IMR-90 (cell line): ENCODE measurements around the gene OVCA2. TPM values are rescaled to one million over a fixed set of nuclear protein-coding genes. Genes with fewer than 3 reads are reported as not detected.

ENCODE experiments used
- ATAC-seq: fragments of 200-7000 bp; cut with Tn5 transposase; 2 replicates; pipeline ENCODE4 v1.9.1; 2020; ENCODE audit warnings: low read depth, mild to moderate bottlenecking, moderate library complexity
- BruUV-seq: library from RNA; stranded (reverse); fragments of 400-500 nt; replicated peaks from 2 replicates; lab custom pipeline; 2021; lab: Mats Ljungman, UMichigan
- CTCF ChIA-PET: fragments of 300-600 bp; formaldehyde crosslinking; extraction: SDS; loops from one replicate; lab custom pipeline; 2021; ENCODE audit warnings: antibody characterized with exemption; lab: Yijun Ruan, JAX
- POLR2A ChIA-PET: fragments of 300-600 bp; sonication (Branson Sonifier 250); formaldehyde crosslinking; loops from one replicate; lab custom pipeline; 2022; ENCODE audit warnings: antibody characterized with exemption; ENCODE audit not compliant: unreplicated experiment; lab: Charles Lee
- DNase-seq: peaks from one replicate; pipeline ENCODE4 v3.0.0; 2013
- H2AFZ ChIP-seq: replicated peaks from 2 replicates; pipeline ENCODE3; 2013; ENCODE audit warnings: low read length, mild to moderate bottlenecking; ENCODE audit not compliant: poor library complexity
- H2AK5ac ChIP-seq: 2 replicates; pipeline ENCODE4 v1.6.1; 2013; ENCODE audit warnings: low read depth, low read length, inconsistent platforms
- H2AK9ac ChIP-seq: replicated peaks from 2 replicates; pipeline ENCODE3; 2013; ENCODE audit warnings: mild to moderate bottlenecking, low read depth, low read length, moderate library complexity; ENCODE audit not compliant: poor library complexity
- H2BK120ac ChIP-seq: 2 replicates; pipeline ENCODE4 v1.6.1; 2013; ENCODE audit warnings: low read depth, low read length, inconsistent platforms
- H2BK15ac ChIP-seq: 3 replicates; pipeline ENCODE4 v1.6.1; 2013; ENCODE audit warnings: low read depth, low read length, inconsistent platforms
- H2BK20ac ChIP-seq: 2 replicates; pipeline ENCODE4 v1.6.1; 2013; ENCODE audit warnings: low read depth, mild to moderate bottlenecking, inconsistent platforms, low read length, moderate library complexity
- H2BK5ac ChIP-seq: 2 replicates; pipeline ENCODE4 v1.6.1; 2013; ENCODE audit warnings: mild to moderate bottlenecking, low read depth, low read length, inconsistent platforms; ENCODE audit not compliant: poor library complexity, severe bottlenecking
- H3K14ac ChIP-seq: replicated peaks from 2 replicates; pipeline ENCODE4 v1.6.1; 2013; ENCODE audit warnings: low read depth, low read length, inconsistent platforms
- H3K18ac ChIP-seq: 2 replicates; pipeline ENCODE4 v1.6.1; 2013; ENCODE audit warnings: low read depth, low read length, control low read depth
- H3K23ac ChIP-seq: 2 replicates; pipeline ENCODE4 v1.6.1; 2013; ENCODE audit warnings: low read depth, low read length, inconsistent platforms
- H3K27ac ChIP-seq: 2 replicates; pipeline ENCODE4 v1.5.1; 2013; ENCODE audit warnings: mild to moderate bottlenecking, control low read depth, low read length; ENCODE audit not compliant: insufficient read depth
- H3K27me3 ChIP-seq: 2 replicates; pipeline ENCODE4 v1.6.1; 2013; ENCODE audit warnings: low read length; ENCODE audit not compliant: control insufficient read depth, insufficient read depth
- H3K36me3 ChIP-seq: 2 replicates; pipeline ENCODE4 v1.6.1; 2013; ENCODE audit warnings: low read length, mixed read lengths; ENCODE audit not compliant: control insufficient read depth, insufficient read depth
- H3K4ac ChIP-seq: 2 replicates; pipeline ENCODE4 v1.6.1; 2013; ENCODE audit warnings: low read depth, low read length, inconsistent platforms
- H3K4me1 ChIP-seq: 2 replicates; pipeline ENCODE4 v1.6.1; 2013; ENCODE audit warnings: low read length, mixed read lengths; ENCODE audit not compliant: control insufficient read depth, insufficient read depth
- H3K4me2 ChIP-seq: 2 replicates; pipeline ENCODE4 v1.6.1; 2013; ENCODE audit warnings: low read depth, mild to moderate bottlenecking, control low read depth, low read length, moderate library complexity
- H3K4me3 ChIP-seq: 2 replicates; pipeline ENCODE4 v1.5.1; 2013; ENCODE audit warnings: low read depth, mild to moderate bottlenecking, control low read depth, low read length, moderate library complexity; ENCODE audit not compliant: insufficient read depth
- H3K56ac ChIP-seq: 2 replicates; pipeline ENCODE4 v1.6.1; 2013; ENCODE audit warnings: low read length, inconsistent platforms; ENCODE audit not compliant: insufficient read depth; ENCODE audit errors: extremely low read depth
- H3K79me1 ChIP-seq, 2 experiments: 2 replicates each; pipeline ENCODE4 v1.6.1; 2013; ENCODE audit warnings: low read length in 2 of 2, inconsistent platforms in 1 of 2, low read depth in 1 of 2
- H3K9ac ChIP-seq: 2 replicates; pipeline ENCODE4 v1.6.1; 2013; ENCODE audit warnings: low read depth, low read length, control low read depth
- H3K9me1 ChIP-seq: 2 replicates; pipeline ENCODE4 v1.6.1; 2013; ENCODE audit warnings: low read length, inconsistent platforms; ENCODE audit not compliant: insufficient read depth
- H3K9me3 ChIP-seq: 2 replicates; pipeline ENCODE4 v1.6.1; 2013; ENCODE audit warnings: low read length; ENCODE audit not compliant: control insufficient read depth, insufficient read depth
- H4K20me1 ChIP-seq: 2 replicates; pipeline ENCODE4 v1.6.1; 2013; ENCODE audit warnings: low read length, inconsistent platforms; ENCODE audit not compliant: insufficient read depth
- H4K5ac ChIP-seq: 2 replicates; pipeline ENCODE4 v1.6.1; 2013; ENCODE audit warnings: mild to moderate bottlenecking, low read depth, low read length, control low read depth
- H4K8ac ChIP-seq, 2 experiments: 2 replicates each; pipeline ENCODE4 v1.6.1; 2013; ENCODE audit warnings: low read depth in 2 of 2, low read length in 2 of 2, control low read depth in 1 of 2, inconsistent platforms in 1 of 2
- H4K91ac ChIP-seq: 2 replicates; pipeline ENCODE4 v1.6.1; 2013; ENCODE audit warnings: low read depth, low read length, inconsistent platforms; ENCODE audit not compliant: insufficient read depth
- BHLHE40 ChIP-seq: fragments of 150-350 bp; IDR thresholded peaks from 2 replicates; pipeline ENCODE4 v1.6.1; 2016; ENCODE audit warnings: mild to moderate bottlenecking, low read depth, low read length
- CEBPB ChIP-seq: IDR thresholded peaks from 2 replicates; pipeline ENCODE4 v1.6.1; 2012; ENCODE audit warnings: low read depth, low read length, improper control_type of control experiment
- FOS ChIP-seq: fragments of 150-350 bp; IDR thresholded peaks from 2 replicates; pipeline ENCODE4 v1.6.1; 2016; ENCODE audit warnings: low read depth, low read length
- MAFK ChIP-seq: IDR thresholded peaks from 2 replicates; pipeline ENCODE4 v1.6.1; 2012; ENCODE audit warnings: low read depth, low read length, improper control_type of control experiment
- MAZ ChIP-seq: IDR thresholded peaks from 2 replicates; pipeline ENCODE4 v1.6.1; 2012; ENCODE audit warnings: low read depth, mild to moderate bottlenecking, low read length, improper control_type of control experiment, moderate library complexity, borderline replicate concordance
- MXI1 ChIP-seq: IDR thresholded peaks from 2 replicates; pipeline ENCODE4 v1.6.1; 2012; ENCODE audit warnings: low read depth, mild to moderate bottlenecking, low read length, moderate library complexity, borderline replicate concordance
- NFE2L2 ChIP-seq: fragments of 150-350 bp; IDR thresholded peaks from 2 replicates; pipeline ENCODE4 v1.6.1; 2016; ENCODE audit warnings: low read depth, mild to moderate bottlenecking, low read length
- POLR2A ChIP-seq: IDR thresholded peaks from 2 replicates; pipeline ENCODE4 v1.6.1; 2012; ENCODE audit warnings: mild to moderate bottlenecking, low read depth, low read length
- RAD21 ChIP-seq: IDR thresholded peaks from 2 replicates; pipeline ENCODE4 v1.6.1; 2012; ENCODE audit warnings: low read length, improper control_type of control experiment
- RCOR1 ChIP-seq: IDR thresholded peaks from 2 replicates; pipeline ENCODE4 v1.6.1; 2012; ENCODE audit warnings: mild to moderate bottlenecking, low read length, improper control_type of control experiment; ENCODE audit not compliant: insufficient replicate concordance
- SMC3 ChIP-seq: fragments of 150-350 bp; IDR thresholded peaks from 2 replicates; pipeline ENCODE4 v1.6.1; 2016; ENCODE audit warnings: low read depth, mild to moderate bottlenecking, antibody characterized with exemption, low read length, moderate library complexity
- USF2 ChIP-seq: fragments of 150-350 bp; IDR thresholded peaks from 2 replicates; pipeline ENCODE4 v1.6.1; 2017; ENCODE audit warnings: mild to moderate bottlenecking, antibody characterized with exemption, low read length, low read depth
- WGBS, 2 experiments: methylation state at CpG; one replicate each; pipeline versions ENCODE4 v1.1.5 to v1.1.7; 2013; ENCODE audit warnings: missing lambda C conversion rate in 2 of 2; ENCODE audit not compliant: insufficient read length in 1 of 2; ENCODE audit errors: extremely low coverage in 2 of 2; 5-methylcytosine and 5-hydroxymethylcytosine counted together
- dilution Hi-C: fragments of 300-500 bp; cut with HindIII; formaldehyde crosslinking; loops from one replicate; pipeline ENCODE4 v1.14.3; 2018; ENCODE audit warnings: low sequenced_read_pairs; ENCODE audit not compliant: unreplicated experiment
- in situ Hi-C: fragments of 300-500 bp; cut with MboI; formaldehyde crosslinking; loops from 3 replicates; pipeline ENCODE4 v1.14.3; 2019; ENCODE audit warnings: low sequenced_read_pairs, inconsistent platforms, mixed read lengths
- intact Hi-C: fragments of 100-400 bp; cut with micrococcal nuclease; formaldehyde crosslinking; loops from 2 replicates; pipeline ENCODE4 v1.10.0; 2022
- polyA plus RNA-seq, 3 experiments: library from polyadenylated mRNA; depleted of rRNA; stranded (reverse); fragments of >200 nt; gene quantifications; 2 replicates each; pipeline ENCODE4 v1.2.3, GENCODE V29; 2012; ENCODE audit warnings: low replicate concordance in 1 of 3
- total RNA-seq: library from RNA; depleted of rRNA; stranded (reverse); fragments of >200 nt; gene quantifications from 2 replicates; pipeline ENCODE4 v1.2.3, GENCODE V29; 2012
- TF ChIP-seq, protein P1 (sequence below): fragments of 150-350 bp; IDR thresholded peaks from 2 replicates; pipeline ENCODE4 v1.6.1; 2016; ENCODE audit warnings: low read depth, mild to moderate bottlenecking, low read length, moderate library complexity, borderline replicate concordance

The OVCA2 gene
- total and polyA plus RNA-seq, 2 of the 4 experiments (the other 2 are of a cell fraction) = 38.7 to 46.9 TPM

DNA sequence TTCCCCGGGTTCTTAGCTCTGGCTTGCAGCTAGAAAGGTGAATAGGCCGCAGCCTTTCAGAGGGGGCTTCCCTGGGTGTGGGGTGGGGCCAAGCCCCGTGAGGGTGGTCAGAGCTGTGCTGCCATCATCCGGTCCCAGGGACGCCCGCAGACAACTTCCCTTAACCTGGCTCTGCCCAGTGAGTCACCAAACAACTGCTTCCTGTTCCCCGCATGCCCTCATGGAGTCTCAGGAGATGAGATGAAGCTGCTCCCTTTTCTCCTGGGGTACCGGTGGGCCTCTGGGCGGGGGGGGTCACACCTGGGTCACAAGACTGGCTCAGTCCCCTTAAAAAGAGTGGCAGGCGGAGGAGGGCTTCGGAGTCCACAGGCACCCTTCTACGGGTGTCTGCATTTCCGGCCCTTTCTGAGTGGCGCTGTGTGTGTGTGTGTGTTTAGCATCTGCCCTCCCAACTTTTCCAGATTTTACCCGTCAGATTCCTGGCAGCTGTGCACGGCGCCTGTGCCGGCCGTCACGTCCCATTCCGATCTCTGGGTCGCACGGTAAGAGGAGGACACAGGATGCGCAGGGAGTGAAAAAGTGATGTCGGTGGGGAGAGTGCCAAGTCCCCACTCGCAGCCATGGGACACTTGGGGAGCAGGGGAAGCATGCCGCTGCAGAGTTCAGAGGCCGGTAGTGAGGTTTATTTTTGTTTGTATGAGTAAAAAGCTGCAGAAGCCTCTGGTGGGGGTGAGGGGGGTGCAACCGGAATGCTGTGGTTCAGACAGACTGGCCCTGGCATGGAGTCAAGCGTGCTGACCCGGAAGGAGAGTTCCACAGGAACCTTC lies 29.8 kb downstream of the OVCA2 start:
- dilution Hi-C loops (no loop called here), intact Hi-C loops (no loop called here), in situ Hi-C loops (no loop called here)
- Histone ChIP-seq H3K4ac (peak overlapping the region; percentile 100), H4K8ac (peak overlapping the region; percentile 90 to 99), H3K9me1 (peaks cover 40% of the 10 kb centered on the region), H2BK5ac (peak overlapping the region; percentile 94), H3K23ac (peak overlapping the region; percentile 99), H3K4me3 (no peak overlapping the region), H3K18ac (peak overlapping the region; percentile 93), H2AK9ac (peak overlapping the region; percentile 98), H3K4me2 (peak overlapping the region; percentile 12; the same call in 1 of the 2 replicates), H3K27me3 (no peaks in the 10 kb centered on the region), H3K27ac (peak overlapping the region; percentile 93), H2BK15ac (peak overlapping the region; percentile 100), H2BK120ac (peak overlapping the region; percentile 99), H2AFZ (peak overlapping the region; percentile 87), H3K9me3 (no peaks in the 10 kb centered on the region), H4K20me1 (no peaks in the 10 kb centered on the region), H3K36me3 (peaks cover 6% of the 10 kb centered on the region), H4K5ac (peak overlapping the region; percentile 90), H3K4me1 (peaks cover 62% of the 10 kb centered on the region), H3K9ac (peak overlapping the region; percentile 45), H3K56ac (peak overlapping the region; percentile 90), H3K14ac (peak overlapping the region; percentile 99), H2BK20ac (peak overlapping the region; percentile 97), H2AK5ac (peak overlapping the region; percentile 100), H3K79me1 (peaks cover 28 to 63% of the 10 kb centered on the region in 2 experiments), H4K91ac (peak overlapping the region; percentile 100)
- CTCF ChIA-PET = interaction anchor here (1.3 to 1.6 kb wide), 2 partner anchors 16 to 160 kb away, joined by 4 to 5 read pairs; partner anchors contain the start of gene HIC1
- ATAC-seq (peak; percentile 68), DNase-seq (peak; percentile 93)
- 10% methylated on average over 11 of the region's 31 CpGs; no CpG with 5 or more reads in 1 of the 2 experiments for WGBS, 2 experiments
- no TSS peak for BruUV-seq
- POLR2A ChIA-PET = no interaction called here
- TF ChIP-seq, protein P1, sequence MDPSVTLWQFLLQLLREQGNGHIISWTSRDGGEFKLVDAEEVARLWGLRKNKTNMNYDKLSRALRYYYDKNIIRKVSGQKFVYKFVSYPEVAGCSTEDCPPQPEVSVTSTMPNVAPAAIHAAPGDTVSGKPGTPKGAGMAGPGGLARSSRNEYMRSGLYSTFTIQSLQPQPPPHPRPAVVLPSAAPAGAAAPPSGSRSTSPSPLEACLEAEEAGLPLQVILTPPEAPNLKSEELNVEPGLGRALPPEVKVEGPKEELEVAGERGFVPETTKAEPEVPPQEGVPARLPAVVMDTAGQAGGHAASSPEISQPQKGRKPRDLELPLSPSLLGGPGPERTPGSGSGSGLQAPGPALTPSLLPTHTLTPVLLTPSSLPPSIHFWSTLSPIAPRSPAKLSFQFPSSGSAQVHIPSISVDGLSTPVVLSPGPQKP = no peak
- TF ChIP-seq FOS (peak; percentile 61), MXI1 (0 out of 2 replicates have a peak, but pooled peaks have one; percentile 39), MAZ (peak; percentile 63; the same call in 1 of the 2 replicates), MAFK (no peak), USF2 (no peak), RAD21 (peak; percentile 12; the same call in 1 of the 2 replicates), CEBPB (no peak), POLR2A (peak; percentile 53), RCOR1 (peak; percentile 13), SMC3 (no peak; the same call in 1 of the 2 replicates), BHLHE40 (peak; percentile 57; the same call in 1 of the 2 replicates), NFE2L2 (no peak)
